Measurements from ENCODE around the gene RABGAP1L.
A peak's percentile ranks its signal among the peaks of the same experiment; 100 is the strongest.

Gene RABGAP1L

DNA sequence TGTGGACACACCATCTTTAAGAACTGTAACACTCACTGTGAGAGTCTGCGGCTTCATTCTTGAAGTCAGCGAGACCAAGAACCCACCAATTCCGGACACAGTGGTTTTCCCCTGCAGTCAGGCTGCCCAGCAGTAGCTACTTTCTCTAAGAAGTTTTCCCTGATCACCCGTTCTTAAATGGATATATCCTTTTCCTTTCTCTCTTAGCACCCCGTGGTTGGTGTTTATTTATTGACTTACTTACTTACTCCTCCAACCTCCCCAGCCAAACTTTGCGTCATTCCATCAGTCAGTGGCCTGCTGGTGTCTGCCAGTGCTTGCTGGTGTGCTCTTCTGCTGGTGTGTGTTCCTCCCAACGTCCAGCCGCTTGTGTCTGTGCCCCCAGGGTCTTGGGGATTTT, 553.2 kb downstream of the RABGAP1L start:
- no peak for DNase-seq (ENCODE audit: low read depth)

DNA sequence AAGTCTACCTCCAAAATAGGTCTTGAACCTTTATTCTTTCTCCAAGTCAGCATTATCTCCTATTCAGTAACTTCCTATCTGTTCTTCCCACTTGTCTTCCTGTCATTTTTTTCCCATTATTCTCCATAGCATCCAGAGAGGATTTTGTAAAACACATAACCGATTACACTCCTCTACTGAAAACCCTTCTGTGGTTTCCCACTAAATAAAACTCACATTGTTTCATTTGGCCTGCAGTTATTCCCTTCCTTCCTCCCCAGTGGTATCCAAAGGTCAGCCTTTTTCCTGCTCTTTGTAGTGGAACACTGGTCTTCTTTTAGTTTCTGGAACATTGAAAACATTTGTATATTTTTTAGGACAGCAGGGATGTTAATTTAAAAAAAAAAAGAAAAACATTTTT, 554.5 kb downstream of the RABGAP1L start:
- no peak for DNase-seq (ENCODE audit: low read depth)

- no peak for DNase-seq (ENCODE audit: low read depth)
Measured at GRCh38 chr1:174719194-174719593, 559.9 kb downstream of the RABGAP1L start.

- DNase-seq (ENCODE audit: low read depth), result no peak
Measured at GRCh38 chr1:174720618-174721017, 561.3 kb downstream of the RABGAP1L start.

DNA sequence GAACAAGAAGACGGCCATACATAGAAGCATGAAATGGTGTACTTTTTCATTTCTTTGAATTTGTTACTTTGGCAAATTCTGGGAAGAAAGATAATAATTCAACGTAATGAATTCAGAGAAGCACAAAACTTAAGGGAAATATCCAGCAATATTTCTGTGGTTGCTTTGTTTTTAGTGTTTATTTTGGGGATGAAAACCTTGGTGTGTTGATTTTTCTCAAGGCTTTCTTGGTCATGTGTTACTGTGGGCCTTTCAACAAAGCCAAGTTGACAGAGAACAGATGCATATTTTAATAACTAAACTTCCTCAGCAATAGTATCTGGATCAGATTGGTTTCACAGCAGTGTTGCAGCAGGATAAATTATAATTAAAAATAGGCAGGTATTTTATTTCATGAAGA, 561.9 kb downstream of the RABGAP1L start:
- DNase-seq (ENCODE audit: low read depth), result no peak

DNA sequence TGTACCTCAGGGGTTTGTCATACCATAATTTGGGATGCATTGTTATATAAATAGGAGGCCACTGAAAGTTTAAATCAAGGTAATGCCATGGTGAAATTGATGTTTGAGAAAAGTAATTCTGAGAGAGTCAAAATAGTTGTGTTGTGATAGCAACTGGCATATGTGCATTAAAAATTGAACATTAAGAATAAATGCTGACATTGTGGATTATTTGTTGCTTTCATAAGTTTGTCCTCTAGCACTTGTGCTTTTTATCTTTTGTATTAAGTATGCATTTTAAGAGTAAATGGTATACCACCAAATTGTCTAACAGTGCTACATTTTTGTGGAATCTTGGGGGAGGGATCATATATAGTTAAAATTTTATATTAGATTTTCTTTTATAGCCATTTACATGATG, 564.5 kb downstream of the RABGAP1L start:
- DNase-seq (ENCODE audit: low read depth), result no peak

GRCh38 chr1:174724219-174724618, 564.9 kb downstream of the RABGAP1L start:
- DNase-seq (ENCODE audit: low read depth), result no peak

DNA sequence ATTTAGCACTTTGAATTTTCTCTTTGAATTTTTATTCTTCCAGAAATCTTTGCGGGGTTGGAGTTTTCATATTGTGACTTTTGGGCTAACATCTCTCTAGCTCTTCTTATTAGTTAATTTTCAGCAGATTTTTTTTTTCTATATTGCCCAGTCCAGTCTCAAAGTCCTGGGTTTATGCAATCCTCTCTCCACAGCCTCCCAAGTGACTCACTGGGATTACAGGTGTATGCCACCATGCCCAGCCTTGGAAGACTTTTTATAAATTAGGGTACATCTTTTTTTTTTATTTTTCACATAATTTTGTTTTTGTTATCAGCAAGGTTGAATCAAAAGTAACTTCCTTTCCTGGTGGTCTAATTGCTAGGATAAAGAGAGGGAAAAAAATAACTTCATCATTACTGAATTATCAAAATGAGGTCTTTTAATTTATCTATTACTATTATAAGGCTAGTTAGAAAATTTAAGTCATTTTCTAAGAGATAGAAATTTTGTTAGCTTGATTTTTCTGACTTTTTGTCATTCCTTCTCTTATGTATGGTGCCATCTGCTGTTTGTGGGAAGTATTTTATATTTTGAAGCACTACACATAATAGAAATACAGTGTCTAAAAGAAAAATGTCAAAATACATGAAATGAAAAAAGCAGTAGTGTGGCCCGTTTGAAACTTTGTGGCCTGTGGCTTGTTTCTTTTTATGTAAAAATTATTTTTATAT, 567.0 kb downstream of the RABGAP1L start:
- no peak for DNase-seq (ENCODE audit: low read depth)

- no peak for DNase-seq (ENCODE audit: low read depth)
Measured at GRCh38 chr1:174726880-174727585, 567.7 kb downstream of the RABGAP1L start.

GRCh38 chr1:174734270-174734669, 575.0 kb downstream of the RABGAP1L start:
- DNase-seq (ENCODE audit: low read depth), result no peak

- no peak for DNase-seq (ENCODE audit: low read depth)
Measured at GRCh38 chr1:174736831-174737230, 577.5 kb downstream of the RABGAP1L start.

DNA sequence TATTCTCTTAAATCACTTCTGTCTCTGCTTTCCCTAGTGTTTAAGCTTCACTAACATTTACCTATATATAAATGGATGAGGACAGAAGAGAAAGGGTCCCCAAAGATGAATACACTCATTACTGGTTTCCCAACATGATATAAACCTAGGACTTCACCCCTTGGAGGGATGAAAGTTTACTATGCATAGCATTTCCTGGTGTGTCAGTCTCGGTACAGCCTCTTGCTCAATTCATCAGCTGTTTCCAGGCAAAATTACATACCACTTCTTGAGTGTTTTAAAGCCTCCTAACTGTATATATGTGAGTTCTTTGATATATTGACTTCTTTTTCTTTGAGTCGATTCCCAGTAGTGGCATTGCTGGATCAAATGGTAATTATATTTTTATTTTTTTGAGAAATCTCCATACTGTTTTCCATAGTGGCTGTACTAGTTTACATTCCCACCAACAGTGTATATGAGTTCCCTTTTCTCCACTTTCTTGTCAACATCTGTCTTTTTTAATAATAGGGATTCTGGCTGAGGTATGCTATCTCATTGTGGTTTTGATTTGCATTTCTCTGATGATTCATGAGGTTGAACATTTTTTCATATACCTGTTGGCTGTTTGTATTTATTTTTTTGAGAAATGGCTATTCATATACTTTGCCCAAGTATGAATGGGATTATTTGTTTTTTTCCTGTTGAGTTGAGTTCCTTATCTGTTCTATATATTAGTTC, 581.1 kb downstream of the RABGAP1L start:
- DNase-seq (ENCODE audit: low read depth), result no peak

GRCh38 chr1:174742805-174743653, 583.7 kb downstream of the RABGAP1L start:
- no peak for DNase-seq (ENCODE audit: low read depth)

- peak; percentile 31 for DNase-seq (ENCODE audit: low read depth)
Measured at GRCh38 chr1:174743654-174744561, 584.6 kb downstream of the RABGAP1L start.

DNA sequence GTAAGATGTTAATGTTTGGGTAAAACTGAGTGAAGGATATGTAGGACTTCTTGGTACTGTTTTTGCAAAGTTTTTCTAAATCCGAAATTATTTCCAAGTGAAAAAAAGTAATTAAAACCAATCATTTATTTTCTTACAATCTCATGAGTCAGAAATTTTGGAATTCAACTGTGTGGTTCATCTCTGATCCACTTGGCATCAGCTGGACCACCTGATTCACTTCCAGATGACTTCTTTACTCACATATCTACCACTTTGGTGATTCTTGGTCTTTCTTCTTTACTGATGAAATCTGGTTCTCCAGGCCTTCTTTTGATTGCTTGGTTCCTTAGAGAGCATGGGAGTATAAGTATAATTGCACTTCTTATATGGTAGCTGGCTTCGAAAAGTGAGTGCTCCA, 585.6 kb downstream of the RABGAP1L start:
- no peak for DNase-seq (ENCODE audit: low read depth)

GRCh38 chr1:174746024-174746808, 586.9 kb downstream of the RABGAP1L start:
- no peak for DNase-seq (ENCODE audit: low read depth)

DNA sequence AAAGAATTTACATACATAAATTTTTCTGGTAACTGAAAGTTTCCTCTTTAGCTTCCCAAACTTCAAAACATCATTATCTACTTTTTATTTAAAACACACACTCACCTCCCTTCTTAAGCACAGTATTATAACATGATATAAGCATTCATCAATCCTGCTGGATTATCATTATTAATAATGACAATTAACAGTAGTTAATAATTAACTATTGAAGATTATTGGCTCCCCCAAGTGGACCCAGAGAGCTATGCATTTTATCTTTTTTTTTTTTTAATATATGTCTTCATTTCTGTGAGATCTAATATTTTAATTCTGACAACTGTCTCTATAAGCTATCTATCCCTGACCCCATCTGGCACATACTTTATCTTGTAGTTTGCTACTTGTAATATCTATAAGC, 588.3 kb downstream of the RABGAP1L start:
- no peak for DNase-seq (ENCODE audit: low read depth)

GRCh38 chr1:174748586-174748985, 589.3 kb downstream of the RABGAP1L start:
- no peak for DNase-seq (ENCODE audit: low read depth)

GRCh38 chr1:174753131-174753530, 593.8 kb downstream of the RABGAP1L start:
- no peak for DNase-seq (ENCODE audit: low read depth)

DNA sequence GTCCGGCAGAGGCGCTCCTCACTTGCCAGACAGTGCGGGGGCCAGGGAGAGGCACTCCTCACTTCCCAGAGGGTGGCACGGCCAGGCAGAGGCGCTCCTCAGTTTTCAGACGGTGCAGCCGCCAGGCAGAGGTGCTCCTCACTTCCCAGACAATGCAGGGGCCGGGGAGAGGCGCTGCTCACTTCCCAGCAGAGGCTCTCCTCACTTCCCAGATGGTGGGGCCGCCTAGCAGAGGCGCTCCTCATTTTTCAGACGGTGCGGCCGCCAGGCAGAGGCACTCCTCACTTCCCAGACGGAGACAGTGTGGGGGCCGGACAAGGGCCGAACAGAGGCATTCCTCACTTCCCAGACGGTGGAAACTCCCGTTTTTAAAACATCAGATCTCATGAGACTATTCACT, 602.0 kb downstream of the RABGAP1L start:
- no peak for DNase-seq (ENCODE audit: low read depth)
